IMR-90 (cell line): ENCODE measurements around the gene OPA3. TPM values are rescaled to one million over a fixed set of nuclear protein-coding genes. Genes with fewer than 3 reads are reported as not detected.
"Not testable (repeated sequence)": the region's sequence is repeated elsewhere in the genome, so short reads cannot be mapped to it uniquely, and the experiment has no call there.

Experiments
- ATAC-seq: fragments of 200-7000 bp; cut with Tn5 transposase; 2 replicates; pipeline ENCODE4 v1.9.1; 2020; ENCODE audit warnings: low read depth, mild to moderate bottlenecking, moderate library complexity
- BruUV-seq: library from RNA; stranded (reverse); fragments of 400-500 nt; replicated peaks from 2 replicates; lab custom pipeline; 2021; lab: Mats Ljungman, UMichigan
- CTCF ChIA-PET: fragments of 300-600 bp; formaldehyde crosslinking; extraction: SDS; loops from one replicate; lab custom pipeline; 2021; ENCODE audit warnings: antibody characterized with exemption; lab: Yijun Ruan, JAX
- POLR2A ChIA-PET: fragments of 300-600 bp; sonication (Branson Sonifier 250); formaldehyde crosslinking; loops from one replicate; lab custom pipeline; 2022; ENCODE audit warnings: antibody characterized with exemption; ENCODE audit not compliant: unreplicated experiment; lab: Charles Lee
- DNase-seq: peaks from one replicate; pipeline ENCODE4 v3.0.0; 2013
- H2AFZ ChIP-seq: replicated peaks from 2 replicates; pipeline ENCODE3; 2013; ENCODE audit warnings: low read length, mild to moderate bottlenecking; ENCODE audit not compliant: poor library complexity
- H2AK5ac ChIP-seq: 2 replicates; pipeline ENCODE4 v1.6.1; 2013; ENCODE audit warnings: low read depth, low read length, inconsistent platforms
- H2AK9ac ChIP-seq: replicated peaks from 2 replicates; pipeline ENCODE3; 2013; ENCODE audit warnings: mild to moderate bottlenecking, low read depth, low read length, moderate library complexity; ENCODE audit not compliant: poor library complexity
- H2BK120ac ChIP-seq: 2 replicates; pipeline ENCODE4 v1.6.1; 2013; ENCODE audit warnings: low read depth, low read length, inconsistent platforms
- H2BK15ac ChIP-seq: 3 replicates; pipeline ENCODE4 v1.6.1; 2013; ENCODE audit warnings: low read depth, low read length, inconsistent platforms
- H2BK20ac ChIP-seq: 2 replicates; pipeline ENCODE4 v1.6.1; 2013; ENCODE audit warnings: low read depth, mild to moderate bottlenecking, inconsistent platforms, low read length, moderate library complexity
- H2BK5ac ChIP-seq: 2 replicates; pipeline ENCODE4 v1.6.1; 2013; ENCODE audit warnings: mild to moderate bottlenecking, low read depth, low read length, inconsistent platforms; ENCODE audit not compliant: poor library complexity, severe bottlenecking
- H3K14ac ChIP-seq: replicated peaks from 2 replicates; pipeline ENCODE4 v1.6.1; 2013; ENCODE audit warnings: low read depth, low read length, inconsistent platforms
- H3K18ac ChIP-seq: 2 replicates; pipeline ENCODE4 v1.6.1; 2013; ENCODE audit warnings: low read depth, low read length, control low read depth
- H3K23ac ChIP-seq: 2 replicates; pipeline ENCODE4 v1.6.1; 2013; ENCODE audit warnings: low read depth, low read length, inconsistent platforms
- H3K27ac ChIP-seq: 2 replicates; pipeline ENCODE4 v1.5.1; 2013; ENCODE audit warnings: mild to moderate bottlenecking, control low read depth, low read length; ENCODE audit not compliant: insufficient read depth
- H3K27me3 ChIP-seq: 2 replicates; pipeline ENCODE4 v1.6.1; 2013; ENCODE audit warnings: low read length; ENCODE audit not compliant: control insufficient read depth, insufficient read depth
- H3K36me3 ChIP-seq: 2 replicates; pipeline ENCODE4 v1.6.1; 2013; ENCODE audit warnings: low read length, mixed read lengths; ENCODE audit not compliant: control insufficient read depth, insufficient read depth
- H3K4ac ChIP-seq: 2 replicates; pipeline ENCODE4 v1.6.1; 2013; ENCODE audit warnings: low read depth, low read length, inconsistent platforms
- H3K4me1 ChIP-seq: 2 replicates; pipeline ENCODE4 v1.6.1; 2013; ENCODE audit warnings: low read length, mixed read lengths; ENCODE audit not compliant: control insufficient read depth, insufficient read depth
- H3K4me2 ChIP-seq: 2 replicates; pipeline ENCODE4 v1.6.1; 2013; ENCODE audit warnings: low read depth, mild to moderate bottlenecking, control low read depth, low read length, moderate library complexity
- H3K4me3 ChIP-seq: 2 replicates; pipeline ENCODE4 v1.5.1; 2013; ENCODE audit warnings: low read depth, mild to moderate bottlenecking, control low read depth, low read length, moderate library complexity; ENCODE audit not compliant: insufficient read depth
- H3K56ac ChIP-seq: 2 replicates; pipeline ENCODE4 v1.6.1; 2013; ENCODE audit warnings: low read length, inconsistent platforms; ENCODE audit not compliant: insufficient read depth; ENCODE audit errors: extremely low read depth
- H3K79me1 ChIP-seq, 2 experiments: 2 replicates each; pipeline ENCODE4 v1.6.1; 2013; ENCODE audit warnings: low read length in 2 of 2, inconsistent platforms in 1 of 2, low read depth in 1 of 2
- H3K9ac ChIP-seq: 2 replicates; pipeline ENCODE4 v1.6.1; 2013; ENCODE audit warnings: low read depth, low read length, control low read depth
- H3K9me1 ChIP-seq: 2 replicates; pipeline ENCODE4 v1.6.1; 2013; ENCODE audit warnings: low read length, inconsistent platforms; ENCODE audit not compliant: insufficient read depth
- H3K9me3 ChIP-seq: 2 replicates; pipeline ENCODE4 v1.6.1; 2013; ENCODE audit warnings: low read length; ENCODE audit not compliant: control insufficient read depth, insufficient read depth
- H4K20me1 ChIP-seq: 2 replicates; pipeline ENCODE4 v1.6.1; 2013; ENCODE audit warnings: low read length, inconsistent platforms; ENCODE audit not compliant: insufficient read depth
- H4K5ac ChIP-seq: 2 replicates; pipeline ENCODE4 v1.6.1; 2013; ENCODE audit warnings: mild to moderate bottlenecking, low read depth, low read length, control low read depth
- H4K8ac ChIP-seq, 2 experiments: 2 replicates each; pipeline ENCODE4 v1.6.1; 2013; ENCODE audit warnings: low read depth in 2 of 2, low read length in 2 of 2, control low read depth in 1 of 2, inconsistent platforms in 1 of 2
- H4K91ac ChIP-seq: 2 replicates; pipeline ENCODE4 v1.6.1; 2013; ENCODE audit warnings: low read depth, low read length, inconsistent platforms; ENCODE audit not compliant: insufficient read depth
- WGBS, 2 experiments: methylation state at CpG; one replicate each; pipeline versions ENCODE4 v1.1.5 to v1.1.7; 2013; ENCODE audit warnings: missing lambda C conversion rate in 2 of 2; ENCODE audit not compliant: insufficient read length in 1 of 2; ENCODE audit errors: extremely low coverage in 2 of 2; 5-methylcytosine and 5-hydroxymethylcytosine counted together
- dilution Hi-C: fragments of 300-500 bp; cut with HindIII; formaldehyde crosslinking; loops from one replicate; pipeline ENCODE4 v1.14.3; 2018; ENCODE audit warnings: low sequenced_read_pairs; ENCODE audit not compliant: unreplicated experiment
- in situ Hi-C: fragments of 300-500 bp; cut with MboI; formaldehyde crosslinking; loops from 3 replicates; pipeline ENCODE4 v1.14.3; 2019; ENCODE audit warnings: low sequenced_read_pairs, inconsistent platforms, mixed read lengths
- intact Hi-C: fragments of 100-400 bp; cut with micrococcal nuclease; formaldehyde crosslinking; loops from 2 replicates; pipeline ENCODE4 v1.10.0; 2022
- polyA plus RNA-seq, 3 experiments: library from polyadenylated mRNA; depleted of rRNA; stranded (reverse); fragments of >200 nt; gene quantifications; 2 replicates each; pipeline ENCODE4 v1.2.3, GENCODE V29; 2012; ENCODE audit warnings: low replicate concordance in 1 of 3
- total RNA-seq: library from RNA; depleted of rRNA; stranded (reverse); fragments of >200 nt; gene quantifications from 2 replicates; pipeline ENCODE4 v1.2.3, GENCODE V29; 2012

The OPA3 gene
- total and polyA plus RNA-seq, 2 of the 4 experiments (the other 2 are of a cell fraction), result 5.2 to 9.6 TPM

- Histone ChIP-seq H3K79me1 (peaks cover 8 to 20% of the 10 kb centered on the region in 2 experiments; a peak in 3 of 4 replicates), H3K4me1 (peaks cover 14% of the 10 kb centered on the region), H3K36me3 (peaks cover 30% of the 10 kb centered on the region), H3K9me1 (peaks cover 16% of the 10 kb centered on the region)
- H3K27ac ChIP-seq, intact Hi-C loops, H3K27me3 ChIP-seq, POLR2A ChIA-PET, ATAC-seq, H2AK5ac ChIP-seq, H4K5ac ChIP-seq, H3K18ac ChIP-seq, CTCF ChIA-PET, H2AK9ac ChIP-seq, H2BK20ac ChIP-seq, H2BK15ac ChIP-seq, H4K8ac ChIP-seq, H3K23ac ChIP-seq, H4K91ac ChIP-seq, H2BK120ac ChIP-seq, H2AFZ ChIP-seq, H3K56ac ChIP-seq, DNase-seq, H2BK5ac ChIP-seq, H3K9ac ChIP-seq, H4K20me1 ChIP-seq, H3K4me3 ChIP-seq, BruUV-seq, dilution Hi-C loops, H3K4me2 ChIP-seq, H3K4ac ChIP-seq, H3K9me3 ChIP-seq, H3K14ac ChIP-seq, in situ Hi-C loops: not testable (repeated sequence)
- WGBS, 2 experiments, result no CpG with 5 or more reads among the region's 7 CpGs
Observed at GRCh38 chr19:45628219-45628618, 43.6 kb upstream of the OPA3 start.
